Endodermal cell (in vitro differentiated cells): ENCODE measurements around the gene STK35. TPM values are rescaled to one million over a fixed set of nuclear protein-coding genes. Genes with fewer than 3 reads are reported as not detected.

Source experiments
- DNase-seq: peaks from one replicate; pipeline ENCODE4 v3.0.0-alpha.2; 2017
- H3K27ac ChIP-seq: 2 replicates; pipeline ENCODE4 v1.5.1; 2013; ENCODE audit warnings: mild to moderate bottlenecking, low read depth, low read length, moderate library complexity
- H3K27me3 ChIP-seq: 2 replicates; pipeline ENCODE4 v1.6.1; 2013; ENCODE audit warnings: mild to moderate bottlenecking, low read length, moderate library complexity; ENCODE audit not compliant: insufficient read depth, control insufficient read depth, poor library complexity, severe bottlenecking
- H3K36me3 ChIP-seq: 2 replicates; pipeline ENCODE4 v1.7.0; 2013; ENCODE audit warnings: mild to moderate bottlenecking, low read length, moderate library complexity; ENCODE audit not compliant: control insufficient read depth, insufficient read depth
- H3K4me1 ChIP-seq: one replicate; pipeline ENCODE4 v1.7.0; 2013; ENCODE audit warnings: low read length; ENCODE audit not compliant: control insufficient read depth, insufficient read depth
- H3K4me3 ChIP-seq: 2 replicates; pipeline ENCODE4 v1.5.1; 2013; ENCODE audit warnings: mild to moderate bottlenecking, low read length, moderate library complexity
- H3K9ac ChIP-seq: 2 replicates; pipeline ENCODE4 v1.6.1; 2013; ENCODE audit warnings: mild to moderate bottlenecking, low read length, moderate library complexity; ENCODE audit not compliant: poor library complexity, severe bottlenecking; ENCODE audit errors: extremely low read depth
- H3K9me3 ChIP-seq: 2 replicates; pipeline ENCODE4 v1.6.1; 2013; ENCODE audit warnings: mild to moderate bottlenecking, low read length, moderate library complexity; ENCODE audit not compliant: control insufficient read depth
- H3K27ac Mint-ChIP-seq: 2 replicates; pipeline ENCODE4 v1.8.0; 2020; ENCODE audit warnings: mixed read lengths
- H3K27me3 Mint-ChIP-seq: 2 replicates; pipeline ENCODE4 v1.8.0; 2021; ENCODE audit warnings: mild to moderate bottlenecking, mixed read lengths; ENCODE audit not compliant: insufficient read depth
- H3K36me3 Mint-ChIP-seq: 2 replicates; pipeline ENCODE4 v1.8.0; 2020; ENCODE audit warnings: low read depth, mixed read lengths
- H3K4me1 Mint-ChIP-seq: 2 replicates; pipeline ENCODE4 v1.8.0; 2020; ENCODE audit warnings: mixed read lengths
- H3K4me3 Mint-ChIP-seq: 2 replicates; pipeline ENCODE4 v1.8.0; 2020; ENCODE audit warnings: mild to moderate bottlenecking, moderate library complexity, mixed read lengths
- H3K9me3 Mint-ChIP-seq: 2 replicates; pipeline ENCODE4 v1.8.0; 2020; ENCODE audit warnings: mild to moderate bottlenecking, mixed read lengths
- CTCF ChIP-seq: fragments of 200-600 bp; sonication (generic); conservative IDR thresholded peaks from 2 replicates; pipeline ENCODE4 v1.5.0; 2021; ENCODE audit warnings: antibody characterized with exemption, mild to moderate bottlenecking
- WGBS, 2 experiments: methylation state at CpG; one replicate each; pipeline versions ENCODE4 v1.1.5 to v1.1.7; 2013; ENCODE audit warnings: missing lambda C conversion rate in 2 of 2, mixed read lengths in 1 of 2; ENCODE audit not compliant: insufficient coverage in 1 of 2, insufficient read length in 1 of 2; 5-methylcytosine and 5-hydroxymethylcytosine counted together
- total RNA-seq, 2 donors: library from RNA; stranded (reverse); fragmentation: NEBNext Ultra II Directional in 1 of 2; extraction: Animal tissue kit (Norgen Biotek cat#: 25700) in 1 of 2; gene quantifications; 2 replicates in 1 of 2; 3 replicates in 1 of 2; pipeline ENCODE4 v1.2.1, GENCODE V29; 2021

STK35 gene
- total RNA-seq, 2 donors from 2014 or later: 44.0 to 46.3 TPM

- Histone ChIP-seq H3K4me3 (no peak overlapping the region), H3K4me1 (no peaks in the 10 kb centered on the region)
- no peak overlapping the region for H3K4me3 Mint-ChIP-seq
Measured at GRCh38 chr20:2176946-2177345, 75.3 kb downstream of the STK35 start.

GRCh38 chr20:2178318-2179232 is 76.9 kb downstream of the STK35 start:
- no peaks in the 10 kb centered on the region for H3K36me3 Mint-ChIP-seq

More at GRCh38 chr20:2176946-2177345, 75.3 kb downstream of the STK35 start:
- peaks cover 13% of the 10 kb centered on the region for H3K27me3 ChIP-seq
- H3K4me1 Mint-ChIP-seq: peaks cover 2% of the 10 kb centered on the region
- H3K9ac ChIP-seq: no peak overlapping the region
- H3K27me3 Mint-ChIP-seq: peaks cover 13% of the 10 kb centered on the region
- TF ChIP-seq CTCF: no peak
- H3K36me3 Mint-ChIP-seq: no peaks in the 10 kb centered on the region
- no peak for DNase-seq
- no peak overlapping the region for H3K27ac Mint-ChIP-seq
- no peak overlapping the region for H3K27ac ChIP-seq
- H3K9me3 Mint-ChIP-seq: no peaks in the 10 kb centered on the region
- H3K36me3 ChIP-seq: no peaks in the 10 kb centered on the region
- H3K9me3 ChIP-seq: no peaks in the 10 kb centered on the region
- WGBS, 2 experiments: 93% methylated on average over 8 to 9 of the region's 9 CpGs

GRCh38 chr20:2179233-2179580 is 77.6 kb downstream of the STK35 start:
- Mint-ChIP-seq H3K27ac (no peak overlapping the region), H3K4me3 (no peak overlapping the region), H3K9me3 (no peaks in the 10 kb centered on the region), H3K36me3 (no peaks in the 10 kb centered on the region), H3K4me1 (no peaks in the 10 kb centered on the region), H3K27me3 (peaks cover 12% of the 10 kb centered on the region)
- H3K4me1 ChIP-seq: no peaks in the 10 kb centered on the region
- no peak for TF ChIP-seq CTCF
- no peak overlapping the region for H3K27ac ChIP-seq
- WGBS, 2 experiments: 91 to 92% methylated on average over 10 to 11 of the region's 11 CpGs
- H3K36me3 ChIP-seq: no peaks in the 10 kb centered on the region
- H3K27me3 ChIP-seq: peaks cover 3% of the 10 kb centered on the region
- H3K4me3 ChIP-seq: no peak overlapping the region
- DNase-seq: no peak
- H3K9ac ChIP-seq: no peak overlapping the region
- H3K9me3 ChIP-seq: no peaks in the 10 kb centered on the region

More at GRCh38 chr20:2178318-2179232, 76.9 kb downstream of the STK35 start:
- Mint-ChIP-seq H3K4me1 (no peaks in the 10 kb centered on the region), H3K4me3 (no peak overlapping the region), H3K9me3 (no peaks in the 10 kb centered on the region), H3K27me3 (peaks cover 15% of the 10 kb centered on the region), H3K27ac (no peak overlapping the region)
- Histone ChIP-seq H3K36me3 (no peaks in the 10 kb centered on the region), H3K4me1 (no peaks in the 10 kb centered on the region), H3K9ac (no peak overlapping the region), H3K27ac (no peak overlapping the region), H3K9me3 (no peaks in the 10 kb centered on the region), H3K27me3 (peaks cover 9% of the 10 kb centered on the region), H3K4me3 (no peak overlapping the region)
- no peak for TF ChIP-seq CTCF
- WGBS, 2 experiments: 95 to 98% methylated on average over 13 to 17 of the region's 17 CpGs
- no peak for DNase-seq
